Subcutaneous adipose tissue (tissue), 4 donors: ENCODE results near the gene PLCG2. TPM values are rescaled to one million over a fixed set of nuclear protein-coding genes. Genes with fewer than 3 reads are reported as not detected.

Experiments
- CTCF ChIP-seq: fragments of 450-650 bp; IDR thresholded peaks from one replicate; pipeline ENCODE4 v1.5.1; 2016; ENCODE audit warnings: low read depth, mild to moderate bottlenecking, control low read depth, antibody characterized with exemption, moderate library complexity
- total RNA-seq, 4 donors: library from RNA; depleted of rRNA; stranded (reverse); fragments of >200 nt; gene quantifications; one replicate each; pipeline ENCODE4 v1.1.0, GENCODE V29; 2016

The PLCG2 gene
- total RNA-seq, 4 donors from 2014 or later = 19.8 to 34.9 (median 23.8) TPM

DNA sequence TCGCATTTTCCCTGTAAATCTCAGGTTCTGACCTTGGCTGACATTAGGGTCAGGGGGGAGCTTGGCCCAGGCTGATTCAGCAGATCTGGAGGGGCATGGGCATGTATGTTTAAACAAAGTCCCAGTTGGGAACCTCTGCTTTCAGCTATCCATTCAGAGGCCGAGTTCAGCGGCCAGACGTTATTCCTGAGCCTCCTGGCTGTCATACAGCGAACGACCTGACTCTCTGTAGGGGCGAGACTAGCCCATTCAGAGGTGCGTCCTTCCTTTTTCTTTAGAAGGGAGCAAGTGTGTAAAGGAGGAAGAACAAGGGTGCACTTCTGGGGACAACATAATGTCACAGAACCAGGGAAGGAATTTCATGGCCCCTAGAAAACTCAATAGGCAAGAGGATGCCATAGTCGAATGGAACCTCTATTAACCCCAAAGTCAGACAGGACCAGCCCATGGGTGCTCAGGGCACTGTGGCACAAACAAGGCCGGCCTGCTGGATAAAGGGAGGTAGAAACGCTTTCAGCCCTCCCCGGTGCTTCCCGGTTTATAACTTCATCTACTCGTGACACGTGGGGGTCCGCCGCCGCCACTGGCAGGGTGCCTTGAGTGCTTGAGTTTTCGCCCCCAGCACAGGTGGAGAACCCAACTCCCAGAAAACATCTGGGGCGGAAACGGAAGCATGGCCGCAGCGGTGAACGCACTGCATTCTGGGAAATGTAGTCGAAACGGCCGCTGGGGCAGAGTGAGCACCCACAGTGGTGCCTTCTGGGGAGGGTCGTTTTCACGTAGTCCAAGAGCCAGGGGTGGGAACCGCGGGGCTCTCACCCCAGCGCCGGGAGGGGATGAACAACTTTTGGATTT is 33.2 kb upstream of the PLCG2 start:
- TF ChIP-seq CTCF = no peak

- no peak for TF ChIP-seq CTCF
These were observed 32.5 kb upstream of the PLCG2 start for GRCh38 chr16:81746566-81746965.

- no peak for TF ChIP-seq CTCF
These were observed 30.5 kb upstream of the PLCG2 start for GRCh38 chr16:81748476-81749198.

- no peak for TF ChIP-seq CTCF
These were observed 26.7 kb upstream of the PLCG2 start for GRCh38 chr16:81752225-81752875.

DNA sequence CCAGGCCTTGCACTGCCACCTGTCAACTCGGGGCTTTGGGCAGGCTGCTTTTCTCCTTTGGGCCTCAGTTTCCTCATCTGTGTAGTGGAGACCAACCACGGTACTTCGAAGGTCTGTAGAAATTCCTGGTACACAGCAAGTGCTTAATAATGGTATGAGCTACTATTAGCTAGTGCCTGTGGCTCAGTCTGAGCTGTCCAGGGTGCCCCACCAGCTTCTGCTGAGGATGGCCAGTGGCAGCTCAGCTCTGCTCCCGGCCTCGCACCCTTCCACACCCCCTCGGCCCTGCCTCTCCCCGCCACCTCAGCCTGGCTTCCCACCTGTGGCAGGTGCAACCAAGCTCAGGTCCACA is 26.2 kb upstream of the PLCG2 start:
- TF ChIP-seq CTCF = no peak

- TF ChIP-seq CTCF = no peak
These were observed 24.2 kb upstream of the PLCG2 start for GRCh38 chr16:81754858-81755257.

GRCh38 chr16:81755915-81756614 is 23.0 kb upstream of the PLCG2 start:
- no peak for TF ChIP-seq CTCF
